IPS DF 6.9 (cell line): ENCODE results near the gene ACVR1.

ENCODE experiments used
- DNase-seq: peaks from one replicate; pipeline ENCODE4 v3.0.0-alpha.2; 2013; ENCODE audit warnings: low read depth, low spot score
- H3K27ac ChIP-seq: one replicate; pipeline ENCODE4 v1.5.1; 2013; ENCODE audit warnings: low read length, control low read depth
- H3K27me3 ChIP-seq: 2 replicates; pipeline ENCODE4 v1.6.1; 2013; ENCODE audit warnings: mild to moderate bottlenecking, low read length; ENCODE audit not compliant: control insufficient read depth, insufficient read depth
- H3K36me3 ChIP-seq: 2 replicates; pipeline ENCODE4 v1.6.1; 2013; ENCODE audit warnings: low read length; ENCODE audit not compliant: control insufficient read depth, insufficient read depth
- H3K4me1 ChIP-seq: 2 replicates; pipeline ENCODE4 v1.6.1; 2013; ENCODE audit warnings: low read length; ENCODE audit not compliant: control insufficient read depth, insufficient read depth
- H3K4me3 ChIP-seq: 2 replicates; pipeline ENCODE4 v1.5.1; 2013; ENCODE audit warnings: mild to moderate bottlenecking, low read length
- H3K9me3 ChIP-seq: 2 replicates; pipeline ENCODE4 v1.6.1; 2013; ENCODE audit warnings: low read length, inconsistent platforms; ENCODE audit not compliant: control insufficient read depth, insufficient read depth
- WGBS: extraction: QIAGEN DNeasy Blood & Tissue Kit; methylation state at CpG from one replicate; pipeline ENCODE4 v1.1.7; 2013; ENCODE audit warnings: mixed read lengths, missing lambda C conversion rate; ENCODE audit not compliant: insufficient read length, insufficient coverage; 5-methylcytosine and 5-hydroxymethylcytosine counted together

The ACVR1 gene

DNA sequence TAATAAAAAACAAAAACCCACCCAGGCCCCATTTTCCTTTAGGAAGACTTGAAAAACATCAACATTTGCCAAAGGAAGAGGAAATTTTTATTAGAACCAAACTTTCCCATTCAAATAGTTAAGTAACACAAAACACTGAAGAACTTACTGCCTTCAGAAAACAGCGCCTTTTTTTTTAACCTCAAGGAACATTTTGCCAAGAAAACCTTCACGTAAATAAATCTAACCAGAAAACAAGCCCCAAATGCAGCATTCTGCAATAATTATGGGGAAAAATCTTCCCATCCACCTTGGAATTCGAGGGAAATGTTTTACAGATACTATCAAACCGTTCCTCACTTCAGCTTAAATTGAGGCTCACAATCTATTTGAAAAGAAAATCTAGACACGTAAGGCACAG lies 56.4 kb downstream of the ACVR1 start:
- no peak for DNase-seq
- H3K4me3 ChIP-seq: no peak overlapping the region
- H3K4me1 ChIP-seq: no peaks in the 10 kb centered on the region
- no peaks in the 10 kb centered on the region for H3K9me3 ChIP-seq
- WGBS: no CpG with 5 or more reads among the region's 5 CpGs
- no peaks in the 10 kb centered on the region for H3K36me3 ChIP-seq
- no peak overlapping the region for H3K27ac ChIP-seq
- no peaks in the 10 kb centered on the region for H3K27me3 ChIP-seq

GRCh38 chr2:157818227-157818626 lies 57.9 kb downstream of the ACVR1 start:
- no peaks in the 10 kb centered on the region for H3K9me3 ChIP-seq
- no peaks in the 10 kb centered on the region for H3K36me3 ChIP-seq
- no peak for DNase-seq
- H3K27ac ChIP-seq: no peak overlapping the region
- no CpG with 5 or more reads among the region's 7 CpGs for WGBS
- H3K4me1 ChIP-seq: no peaks in the 10 kb centered on the region
- H3K4me3 ChIP-seq: no peak overlapping the region
- H3K27me3 ChIP-seq: no peaks in the 10 kb centered on the region

GRCh38 chr2:157815421-157815820 lies 60.7 kb downstream of the ACVR1 start:
- Histone ChIP-seq H3K9me3 (no peaks in the 10 kb centered on the region), H3K27ac (no peak overlapping the region), H3K4me1 (no peaks in the 10 kb centered on the region), H3K27me3 (no peaks in the 10 kb centered on the region), H3K36me3 (no peaks in the 10 kb centered on the region), H3K4me3 (no peak overlapping the region)
- no CpG with 5 or more reads among the region's 1 CpG for WGBS
- DNase-seq: no peak

DNA sequence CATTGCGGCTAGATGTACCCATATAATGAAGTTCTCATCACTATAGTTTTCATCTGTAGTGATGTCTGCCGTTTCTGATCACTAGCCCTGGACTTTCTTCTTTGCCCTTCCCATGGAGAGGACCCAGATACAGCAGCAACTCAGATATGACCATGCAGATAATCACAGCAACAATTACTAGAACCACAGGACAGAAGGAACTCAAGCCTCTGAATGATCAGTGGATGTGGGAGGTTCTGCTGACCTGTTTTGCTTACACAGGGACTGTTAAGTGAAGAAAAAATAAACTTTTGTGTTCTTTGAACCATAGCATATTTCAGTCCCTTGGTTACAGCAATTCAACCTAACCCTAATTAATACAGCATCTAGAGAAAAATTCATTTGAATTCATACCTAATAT lies 62.7 kb downstream of the ACVR1 start:
- Histone ChIP-seq H3K36me3 (no peaks in the 10 kb centered on the region), H3K9me3 (no peaks in the 10 kb centered on the region), H3K4me1 (no peaks in the 10 kb centered on the region), H3K4me3 (no peak overlapping the region), H3K27ac (no peak overlapping the region), H3K27me3 (no peaks in the 10 kb centered on the region)
- WGBS: no CpG with 5 or more reads among the region's 2 CpGs
- no peak for DNase-seq

DNA sequence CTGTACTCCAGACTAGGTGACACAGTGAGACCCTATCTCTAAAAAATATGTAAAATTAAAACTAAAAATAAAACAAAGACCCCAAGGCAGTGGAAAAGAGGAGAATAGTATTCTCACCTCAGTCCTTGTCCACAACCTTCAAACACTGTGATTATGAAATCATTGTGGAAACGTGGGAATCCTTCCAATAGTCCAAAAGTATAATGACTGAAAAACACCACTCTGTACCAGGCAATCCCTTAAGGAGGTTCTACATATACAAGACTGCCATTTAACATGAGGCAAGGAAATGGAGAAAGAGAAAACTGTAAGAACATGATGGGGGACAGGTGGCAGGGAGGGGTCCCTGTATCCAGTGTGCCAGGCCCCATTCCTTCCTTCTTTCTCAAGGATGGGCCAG lies 66.1 kb downstream of the ACVR1 start:
- H3K27ac ChIP-seq: no peak overlapping the region
- H3K4me3 ChIP-seq: no peak overlapping the region
- no CpG with 5 or more reads among the region's 1 CpG for WGBS
- no peaks in the 10 kb centered on the region for H3K27me3 ChIP-seq
- H3K9me3 ChIP-seq: no peaks in the 10 kb centered on the region
- H3K4me1 ChIP-seq: no peaks in the 10 kb centered on the region
- no peak for DNase-seq
- no peaks in the 10 kb centered on the region for H3K36me3 ChIP-seq

DNA sequence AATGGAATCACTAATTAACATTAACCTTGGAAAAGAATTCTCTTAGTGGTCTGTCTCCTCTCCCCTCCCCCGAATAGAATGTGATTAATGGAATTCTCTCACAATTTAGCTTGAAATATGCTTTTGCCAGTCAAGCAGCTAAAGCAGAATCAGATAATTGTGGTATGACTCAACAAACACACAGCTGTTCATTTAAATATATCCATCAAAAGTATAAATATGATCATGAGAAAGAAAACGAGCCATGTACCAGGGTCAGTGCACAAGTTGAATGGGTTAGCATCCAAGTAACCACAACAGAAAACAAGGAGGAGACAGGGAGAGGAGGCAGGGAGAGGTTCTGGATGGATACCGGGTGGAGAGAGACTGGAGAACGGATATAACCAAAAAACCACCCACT lies 66.9 kb downstream of the ACVR1 start:
- H3K4me1 ChIP-seq: no peaks in the 10 kb centered on the region
- H3K27me3 ChIP-seq: no peaks in the 10 kb centered on the region
- no peaks in the 10 kb centered on the region for H3K36me3 ChIP-seq
- no peak overlapping the region for H3K4me3 ChIP-seq
- H3K9me3 ChIP-seq: no peaks in the 10 kb centered on the region
- WGBS: no CpG with 5 or more reads among the region's 4 CpGs
- no peak for DNase-seq
- no peak overlapping the region for H3K27ac ChIP-seq

- Histone ChIP-seq H3K4me1 (no peaks in the 10 kb centered on the region), H3K4me3 (no peak overlapping the region), H3K27me3 (no peaks in the 10 kb centered on the region), H3K9me3 (no peaks in the 10 kb centered on the region), H3K27ac (no peak overlapping the region), H3K36me3 (no peaks in the 10 kb centered on the region)
- DNase-seq: no peak
- WGBS: no CpG with 5 or more reads among the region's 3 CpGs
Observed at GRCh38 chr2:157808421-157808820, 67.7 kb downstream of the ACVR1 start.

DNA sequence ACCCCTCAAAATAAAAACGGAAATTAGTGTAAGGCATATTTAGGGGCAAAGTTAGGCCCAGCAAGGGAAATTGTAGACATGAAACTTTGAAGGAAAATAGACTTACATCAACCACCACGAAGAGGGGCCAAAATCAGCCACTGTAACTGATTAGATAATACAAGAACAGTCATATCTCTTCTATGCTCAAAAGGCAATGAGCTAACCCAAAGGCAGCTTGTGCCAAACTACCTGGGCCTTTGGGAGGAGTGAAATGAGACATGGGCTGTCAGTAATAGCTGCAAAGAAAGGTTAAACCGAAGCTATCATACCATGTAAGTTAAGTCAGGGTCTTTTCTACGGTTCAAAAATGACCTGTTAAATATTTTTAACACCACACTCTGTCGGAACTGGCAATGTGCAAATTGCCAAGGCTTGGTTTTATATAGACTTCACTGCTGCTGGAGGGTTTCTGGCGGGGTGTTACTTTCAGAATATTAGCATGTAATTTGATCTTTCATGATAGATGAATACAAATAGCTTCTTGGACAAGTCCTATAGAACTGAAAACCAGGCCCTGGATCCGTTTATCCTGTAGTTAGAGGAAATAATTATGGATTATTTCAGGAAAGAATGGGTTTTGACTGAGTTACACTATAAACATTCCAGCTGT lies 69.6 kb downstream of the ACVR1 start:
- DNase-seq: no peak
- Histone ChIP-seq H3K4me1 (no peaks in the 10 kb centered on the region), H3K27me3 (no peaks in the 10 kb centered on the region), H3K4me3 (no peak overlapping the region), H3K36me3 (no peaks in the 10 kb centered on the region), H3K9me3 (no peaks in the 10 kb centered on the region), H3K27ac (no peak overlapping the region)
- no CpG with 5 or more reads among the region's 7 CpGs for WGBS

GRCh38 chr2:157805519-157805918 lies 70.6 kb downstream of the ACVR1 start:
- Histone ChIP-seq H3K4me3 (no peak overlapping the region), H3K4me1 (no peaks in the 10 kb centered on the region), H3K36me3 (no peaks in the 10 kb centered on the region), H3K9me3 (no peaks in the 10 kb centered on the region), H3K27me3 (no peaks in the 10 kb centered on the region), H3K27ac (no peak overlapping the region)
- no CpG with 5 or more reads among the region's 3 CpGs for WGBS
- no peak for DNase-seq

DNA sequence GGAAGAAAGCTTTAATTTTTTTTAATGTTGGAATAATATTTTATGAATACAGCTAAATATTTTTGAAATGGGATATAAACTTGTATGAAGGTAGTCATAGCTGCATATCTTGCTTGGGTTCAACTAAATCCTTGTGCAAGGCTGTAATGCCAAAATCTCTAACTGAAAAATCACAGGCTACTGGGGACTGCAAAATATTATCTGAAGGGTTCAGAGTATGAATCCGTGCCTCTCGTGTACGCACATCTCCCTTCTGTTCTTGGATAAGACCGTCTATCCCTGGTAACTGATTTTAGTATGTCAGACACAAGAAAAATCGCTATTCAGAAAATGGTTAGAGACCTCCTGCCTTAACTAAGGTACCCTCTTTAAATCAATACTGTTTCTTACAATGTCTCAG lies 71.8 kb downstream of the ACVR1 start:
- Histone ChIP-seq H3K36me3 (no peaks in the 10 kb centered on the region), H3K4me1 (no peaks in the 10 kb centered on the region), H3K9me3 (no peaks in the 10 kb centered on the region), H3K27me3 (no peaks in the 10 kb centered on the region), H3K27ac (no peak overlapping the region), H3K4me3 (no peak overlapping the region)
- DNase-seq: no peak
- no CpG with 5 or more reads among the region's 5 CpGs for WGBS

DNA sequence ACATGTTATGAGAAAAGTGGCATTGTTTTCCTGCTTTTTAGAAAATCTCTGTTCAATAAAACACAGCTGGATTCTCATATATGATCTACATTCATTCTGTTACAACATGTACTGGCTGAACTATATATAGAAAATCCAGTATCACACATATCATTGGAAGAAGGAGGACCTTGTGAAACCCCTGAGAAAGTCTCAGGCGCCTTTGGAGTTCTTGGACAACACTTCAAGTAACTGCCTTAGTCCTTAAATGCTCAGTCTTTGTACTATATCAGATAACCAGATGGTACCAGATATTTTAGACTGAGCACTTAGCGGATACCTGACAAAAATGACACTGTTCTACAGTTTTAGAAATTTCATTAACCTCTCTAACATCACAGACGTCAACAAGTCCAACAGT lies 72.2 kb downstream of the ACVR1 start:
- no CpG with 5 or more reads among the region's 3 CpGs for WGBS
- no peak for DNase-seq
- no peak overlapping the region for H3K4me3 ChIP-seq
- no peak overlapping the region for H3K27ac ChIP-seq
- no peaks in the 10 kb centered on the region for H3K36me3 ChIP-seq
- no peaks in the 10 kb centered on the region for H3K27me3 ChIP-seq
- no peaks in the 10 kb centered on the region for H3K9me3 ChIP-seq
- H3K4me1 ChIP-seq: no peaks in the 10 kb centered on the region
